Large intestine (tissue), 3 donors: ENCODE measurements around the gene ZGLP1. TPM values are rescaled to one million over a fixed set of nuclear protein-coding genes. Genes with fewer than 3 reads are reported as not detected.
"Not testable (repeated sequence)": the region's sequence is repeated elsewhere in the genome, so short reads cannot be mapped to it uniquely, and the experiment has no call there.

Experiments
- DNase-seq, 2 donors: peaks; one replicate each; pipeline versions ENCODE4 v3.0.0 to v3.0.0-alpha.2; 2013
- H3K27ac ChIP-seq: one replicate; pipeline ENCODE4 v1.5.1; 2013; ENCODE audit warnings: low read length
- H3K27me3 ChIP-seq: 2 replicates; pipeline ENCODE4 v1.6.1; 2013; ENCODE audit warnings: low read length; ENCODE audit not compliant: control insufficient read depth, insufficient read depth
- H3K36me3 ChIP-seq: 2 replicates; pipeline ENCODE4 v1.6.1; 2013; ENCODE audit warnings: low read length; ENCODE audit not compliant: control insufficient read depth, insufficient read depth
- H3K4me1 ChIP-seq: one replicate; pipeline ENCODE4 v1.6.1; 2013; ENCODE audit warnings: low read length; ENCODE audit not compliant: control insufficient read depth, insufficient read depth
- H3K4me3 ChIP-seq: one replicate; pipeline ENCODE4 v1.5.1; 2013; ENCODE audit warnings: low read length
- H3K9me3 ChIP-seq: one replicate; pipeline ENCODE4 v1.6.1; 2013; ENCODE audit warnings: mild to moderate bottlenecking, low read depth, low read length, moderate library complexity; ENCODE audit not compliant: control insufficient read depth
- WGBS: methylation state at CpG from one replicate; pipeline ENCODE4 v1.1.5; 2013; ENCODE audit warnings: low lambda C conversion rate; ENCODE audit not compliant: insufficient coverage; 5-methylcytosine and 5-hydroxymethylcytosine counted together
- polyA plus RNA-seq: library from polyadenylated mRNA; unstranded; fragments of 120-200 nt; gene quantifications from one replicate; pipeline ENCODE4 v1.2.1, GENCODE V29; 2013

Gene ZGLP1
- polyA plus RNA-seq, 1 donor = 7.6 TPM

GRCh38 chr19:10288662-10289166, 20.9 kb downstream of the ZGLP1 start:
- DNase-seq = peak in 1 of 2 donors; percentile 50
- Histone ChIP-seq H3K4me3 (no peak overlapping the region), H3K36me3 (peaks cover 19% of the 10 kb centered on the region), H3K27ac (no peak overlapping the region), H3K9me3 (peaks cover 23% of the 10 kb centered on the region), H3K27me3 (peaks cover 75% of the 10 kb centered on the region), H3K4me1 (peaks cover 54% of the 10 kb centered on the region)
- WGBS = no CpG with 5 or more reads among the region's 23 CpGs

- peaks cover 10% of the 10 kb centered on the region for H3K9me3 ChIP-seq
- peak in 1 of 2 donors; percentile 71 for DNase-seq
- peaks cover 59% of the 10 kb centered on the region for H3K27me3 ChIP-seq
- peaks cover 23% of the 10 kb centered on the region for H3K36me3 ChIP-seq
- H3K4me1 ChIP-seq = peaks cover 46% of the 10 kb centered on the region
- no peak within 1 kb of the TSS for H3K27ac ChIP-seq
- WGBS = no CpG with 5 or more reads among the region's 59 CpGs
- peak within 1 kb of the TSS; percentile 23 for H3K4me3 ChIP-seq
Measured at GRCh38 chr19:10286803-10287737, 22.5 kb downstream of the ZGLP1 start, which contains the start of gene ICAM4. Gene ICAM4 (plus strand): TSS chr19:10286955. CDS start chr19:10287013, 58 bp downstream.

GRCh38 chr19:10285393-10285792, 24.2 kb downstream of the ZGLP1 start:
- peaks cover 6% of the 10 kb centered on the region for H3K9me3 ChIP-seq
- no CpG with 5 or more reads among the region's 4 CpGs for WGBS
- peaks cover 42% of the 10 kb centered on the region for H3K27me3 ChIP-seq
- no peak for DNase-seq
- H3K27ac ChIP-seq = no peak overlapping the region
- H3K36me3 ChIP-seq = peaks cover 23% of the 10 kb centered on the region
- H3K4me3 ChIP-seq = no peak overlapping the region
- H3K4me1 ChIP-seq = peaks cover 31% of the 10 kb centered on the region

- Histone ChIP-seq H3K9me3 (peaks cover 6% of the 10 kb centered on the region), H3K27ac (no peak overlapping the region), H3K27me3 (peaks cover 37% of the 10 kb centered on the region), H3K4me3 (no peak overlapping the region), H3K36me3 (peaks cover 23% of the 10 kb centered on the region), H3K4me1 (peaks cover 28% of the 10 kb centered on the region)
- DNase-seq = no peak
- no CpG with 5 or more reads among the region's 13 CpGs for WGBS
Measured at GRCh38 chr19:10284960-10285278, 24.7 kb downstream of the ZGLP1 start.

GRCh38 chr19:10284065-10284959, 25.3 kb downstream of the ZGLP1 start:
- WGBS = no CpG with 5 or more reads among the region's 34 CpGs
- peaks cover 25% of the 10 kb centered on the region for H3K4me1 ChIP-seq

GRCh38 chr19:10283301-10284064, 26.1 kb downstream of the ZGLP1 start:
- Histone ChIP-seq H3K9me3 (no peaks in the 10 kb centered on the region), H3K27me3 (peaks cover 23% of the 10 kb centered on the region), H3K36me3 (peaks cover 25% of the 10 kb centered on the region), H3K4me1 (peaks cover 17% of the 10 kb centered on the region), H3K27ac (no peak overlapping the region), H3K4me3 (no peak overlapping the region)
- no CpG with 5 or more reads among the region's 23 CpGs for WGBS
- DNase-seq = peak in 1 of 2 donors; percentile 32

More at GRCh38 chr19:10284065-10284959, 25.3 kb downstream of the ZGLP1 start:
- no peak overlapping the region for H3K4me3 ChIP-seq
- no peak for DNase-seq
- H3K9me3 ChIP-seq = peaks cover 4% of the 10 kb centered on the region
- H3K27me3 ChIP-seq = peaks cover 31% of the 10 kb centered on the region
- no peak overlapping the region for H3K27ac ChIP-seq
- peaks cover 23% of the 10 kb centered on the region for H3K36me3 ChIP-seq

- not testable (repeated sequence) for DNase-seq, H3K9me3 ChIP-seq, H3K27ac ChIP-seq, H3K4me1 ChIP-seq, H3K4me3 ChIP-seq
- Histone ChIP-seq H3K36me3 (peaks cover 28% of the 10 kb centered on the region), H3K27me3 (peaks cover 10% of the 10 kb centered on the region)
- WGBS = no CpG with 5 or more reads among the region's 5 CpGs
Measured at GRCh38 chr19:10282043-10282442, 27.6 kb downstream of the ZGLP1 start.

GRCh38 chr19:10279737-10280442, 29.7 kb downstream of the ZGLP1 start:
- no peak overlapping the region for H3K27ac ChIP-seq
- peaks cover 2% of the 10 kb centered on the region for H3K27me3 ChIP-seq
- no peaks in the 10 kb centered on the region for H3K9me3 ChIP-seq
- WGBS = no CpG with 5 or more reads among the region's 5 CpGs
- peaks cover 20% of the 10 kb centered on the region for H3K36me3 ChIP-seq
- DNase-seq = no peak
- no peak overlapping the region for H3K4me3 ChIP-seq
- no peaks in the 10 kb centered on the region for H3K4me1 ChIP-seq

GRCh38 chr19:10278935-10279334, 30.7 kb downstream of the ZGLP1 start:
- Histone ChIP-seq H3K27ac (no peak overlapping the region), H3K4me1 (no peaks in the 10 kb centered on the region), H3K36me3 (peaks cover 16% of the 10 kb centered on the region), H3K4me3 (no peak overlapping the region), H3K27me3 (peaks cover 2% of the 10 kb centered on the region), H3K9me3 (no peaks in the 10 kb centered on the region)
- 100% methylated on average over 1 of the region's 1 CpG for WGBS
- no peak for DNase-seq
